CD4-positive, CD25-positive, alpha-beta regulatory T cell (primary cell): ENCODE data around the gene C17orf114. TPM values are rescaled to one million over a fixed set of nuclear protein-coding genes. Genes with fewer than 3 reads are reported as not detected.

Source experiments
- polyA plus RNA-seq, 4 donors: library from polyadenylated mRNA; unstranded; fragments of 300-500 nt; fragmentation: Illumina TruSeq; gene quantifications; one replicate each; pipeline ENCODE4 v1.2.3, GENCODE V29; 2021
- total RNA-seq: library from RNA; stranded (reverse); gene quantifications from one replicate; pipeline ENCODE4 v1.2.3, GENCODE V29; 2022

C17orf114 gene

Other genes starting within 250 kb of the C17orf114 start
- 59.3 TPM for gene MYBBP1A, start 246.9 kb downstream of the C17orf114 start, total RNA-seq
- gene MYBBP1A, start 246.9 kb downstream of the C17orf114 start, polyA plus RNA-seq: 10 to 100 TPM in 2 of 4 donors, 1 to 10 TPM in 2; 7.7 to 13.6 (median 10.7) TPM
- not detected for gene GGT6, start 241.8 kb downstream of the C17orf114 start, total RNA-seq
- not detected for gene GGT6, start 241.8 kb downstream of the C17orf114 start, polyA plus RNA-seq
- gene SMTNL2, start 217.8 kb downstream of the C17orf114 start, total RNA-seq: not detected
- gene SMTNL2, start 217.8 kb downstream of the C17orf114 start, polyA plus RNA-seq: not detected
- not detected for gene ALOX15, start 160.7 kb downstream of the C17orf114 start, total RNA-seq
- gene ALOX15, start 160.7 kb downstream of the C17orf114 start, polyA plus RNA-seq: not detected
- 51.9 TPM for gene PELP1, start 98.2 kb downstream of the C17orf114 start, total RNA-seq
- gene PELP1, start 98.2 kb downstream of the C17orf114 start, polyA plus RNA-seq: 1 to 10 TPM; 6.2 to 8.6 (median 7.8) TPM
- 197 TPM for gene ARRB2, start 91.7 kb downstream of the C17orf114 start, total RNA-seq
- gene ARRB2, start 91.7 kb downstream of the C17orf114 start, polyA plus RNA-seq: 10 to 100 TPM; 22.4 to 37.5 (median 28.9) TPM
- gene MED11, start 70.9 kb downstream of the C17orf114 start, total RNA-seq: 9.3 TPM
- gene MED11, start 70.9 kb downstream of the C17orf114 start, polyA plus RNA-seq: 10 to 100 TPM; 40.0 to 46.8 (median 43.9) TPM
- 1.0 TPM for gene ZMYND15, start 62.5 kb downstream of the C17orf114 start, total RNA-seq
- gene ZMYND15, start 62.5 kb downstream of the C17orf114 start, polyA plus RNA-seq: not detected
- gene CXCL16, start 62.4 kb downstream of the C17orf114 start, total RNA-seq: 7.3 TPM
- gene CXCL16, start 62.4 kb downstream of the C17orf114 start, polyA plus RNA-seq: under 1 TPM in 3 of 4 donors, not detected in 1; 0.41 to 0.79 (median 0.45) TPM
- gene TM4SF5, start 30.4 kb downstream of the C17orf114 start, total RNA-seq: not detected
- gene TM4SF5, start 30.4 kb downstream of the C17orf114 start, polyA plus RNA-seq: not detected
- not detected for gene VMO1, start 16.0 kb downstream of the C17orf114 start, total RNA-seq
- gene VMO1, start 16.0 kb downstream of the C17orf114 start, polyA plus RNA-seq: under 1 TPM in 1 of 4 donors, not detected in 3; 0.71 TPM
- gene GLTPD2, start 13.4 kb downstream of the C17orf114 start, total RNA-seq: 0.39 TPM
- gene GLTPD2, start 13.4 kb downstream of the C17orf114 start, polyA plus RNA-seq: under 1 TPM in 1 of 4 donors, not detected in 3; 0.43 TPM
- gene PSMB6, start 6.2 kb downstream of the C17orf114 start, total RNA-seq: 64.7 TPM
- gene PSMB6, start 6.2 kb downstream of the C17orf114 start, polyA plus RNA-seq: 100 to 1,000 TPM; 281 to 354 (median 319) TPM
- gene PLD2, start 4.8 kb upstream of the C17orf114 start, total RNA-seq: 36.4 TPM
- gene PLD2, start 4.8 kb upstream of the C17orf114 start, polyA plus RNA-seq: 1 to 10 TPM; 1.6 to 4.7 (median 1.9) TPM
- gene MINK1, start 31.0 kb upstream of the C17orf114 start, total RNA-seq: 235 TPM
- gene MINK1, start 31.0 kb upstream of the C17orf114 start, polyA plus RNA-seq: 10 to 100 TPM in 3 of 4 donors, 1 to 10 TPM in 1; 9.4 to 13.4 (median 11.6) TPM
- 45.6 TPM for gene C17orf107, start 97.2 kb upstream of the C17orf114 start, total RNA-seq
- 1 to 10 TPM; 1.1 to 1.5 (median 1.3) TPM for gene C17orf107, start 97.2 kb upstream of the C17orf114 start, polyA plus RNA-seq
- 3.8 TPM for gene CHRNE, start 100.8 kb upstream of the C17orf114 start, total RNA-seq
- under 1 TPM in 2 of 4 donors, not detected in 2; 0.15 to 0.25 TPM for gene CHRNE, start 100.8 kb upstream of the C17orf114 start, polyA plus RNA-seq
- gene GP1BA, start 129.9 kb upstream of the C17orf114 start, total RNA-seq: 1.9 TPM
- under 1 TPM in 2 of 4 donors, not detected in 2; 0.07 to 0.22 TPM for gene GP1BA, start 129.9 kb upstream of the C17orf114 start, polyA plus RNA-seq
- gene SLC25A11, start 137.7 kb upstream of the C17orf114 start, total RNA-seq: 22.6 TPM
- gene SLC25A11, start 137.7 kb upstream of the C17orf114 start, polyA plus RNA-seq: 10 to 100 TPM; 69.3 to 78.4 (median 74.4) TPM
- 105 TPM for gene RNF167, start 137.9 kb upstream of the C17orf114 start, total RNA-seq
- 10 to 100 TPM; 31.5 to 58.2 (median 45.9) TPM for gene RNF167, start 137.9 kb upstream of the C17orf114 start, polyA plus RNA-seq
- 865 TPM for gene PFN1, start 146.2 kb upstream of the C17orf114 start, total RNA-seq
- gene PFN1, start 146.2 kb upstream of the C17orf114 start, polyA plus RNA-seq: 1,000 to 10,000 TPM; 2,018 to 2,804 (median 2,386) TPM
- gene ENO3, start 148.8 kb upstream of the C17orf114 start, total RNA-seq: 11.7 TPM
- 1 to 10 TPM in 1 of 4 donors, under 1 TPM in 3; 0.29 to 1.6 (median 0.41) TPM for gene ENO3, start 148.8 kb upstream of the C17orf114 start, polyA plus RNA-seq
- gene SPAG7, start 165.5 kb upstream of the C17orf114 start, total RNA-seq: 52.5 TPM
- 100 to 1,000 TPM in 3 of 4 donors, 10 to 100 TPM in 1; 97.9 to 130 (median 106) TPM for gene SPAG7, start 165.5 kb upstream of the C17orf114 start, polyA plus RNA-seq
- 69.8 TPM for gene CAMTA2, start 185.3 kb upstream of the C17orf114 start, total RNA-seq
- 1 to 10 TPM; 4.7 to 7.9 (median 6.0) TPM for gene CAMTA2, start 185.3 kb upstream of the C17orf114 start, polyA plus RNA-seq
- not detected for gene INCA1, start 195.2 kb upstream of the C17orf114 start, total RNA-seq
- gene INCA1, start 195.2 kb upstream of the C17orf114 start, polyA plus RNA-seq: under 1 TPM in 1 of 4 donors, not detected in 3; 0.99 TPM
- 22.9 TPM for gene KIF1C, start 195.6 kb upstream of the C17orf114 start, total RNA-seq
- 1 to 10 TPM; 2.6 to 4.6 (median 3.8) TPM for gene KIF1C, start 195.6 kb upstream of the C17orf114 start, polyA plus RNA-seq
- 0.22 TPM for gene SLC52A1, start 233.1 kb upstream of the C17orf114 start, total RNA-seq
- gene SLC52A1, start 233.1 kb upstream of the C17orf114 start, polyA plus RNA-seq: under 1 TPM in 2 of 4 donors, not detected in 2; 0.27 to 0.41 TPM